ENCODE measurements around the gene PDE11A.
A peak's percentile ranks its signal among the peaks of the same experiment; 100 is the strongest.

Gene PDE11A

DNA sequence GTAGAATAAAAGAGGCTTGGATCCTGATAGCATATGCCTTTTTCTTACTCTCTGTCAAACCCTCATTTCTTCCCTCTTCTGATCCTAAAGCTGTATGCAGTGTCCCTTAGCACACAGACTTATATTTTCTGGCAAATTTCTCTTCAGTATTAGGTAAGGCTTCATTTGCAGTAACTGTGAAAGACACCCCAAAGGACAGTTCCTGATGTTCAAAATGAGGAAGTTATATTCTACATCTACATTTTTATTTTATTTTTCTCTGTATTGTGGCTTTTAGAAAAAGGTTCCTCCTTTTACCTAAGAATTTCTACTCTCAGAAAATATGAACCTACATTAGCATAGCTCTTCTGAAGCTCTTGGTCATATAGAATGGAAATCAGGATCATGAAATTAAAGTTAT lies 261.7 kb downstream of the PDE11A start:
- no peak for DNase-seq

GRCh38 chr2:177808984-177809809 lies 263.4 kb downstream of the PDE11A start:
- no peak for DNase-seq

DNA sequence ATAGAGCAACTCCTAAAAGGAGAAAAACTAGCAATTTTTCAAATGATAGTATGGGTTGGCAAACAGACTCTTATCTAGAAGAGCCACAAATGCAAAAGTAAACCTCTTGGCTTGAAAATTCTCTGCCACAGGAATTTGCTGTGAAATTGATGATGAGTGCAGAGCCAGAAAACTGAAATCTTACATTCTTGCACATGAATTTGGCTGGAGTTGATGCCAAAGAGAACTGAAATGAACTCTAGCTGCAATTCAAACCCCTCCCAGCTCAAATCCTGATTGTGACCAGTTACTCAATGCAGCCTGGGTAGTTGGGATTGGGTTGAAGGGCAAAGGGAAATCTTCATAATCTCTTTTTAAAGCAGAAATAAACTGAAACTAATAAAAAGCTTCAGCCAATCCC lies 266.6 kb downstream of the PDE11A start:
- DNase-seq: no peak

DNA sequence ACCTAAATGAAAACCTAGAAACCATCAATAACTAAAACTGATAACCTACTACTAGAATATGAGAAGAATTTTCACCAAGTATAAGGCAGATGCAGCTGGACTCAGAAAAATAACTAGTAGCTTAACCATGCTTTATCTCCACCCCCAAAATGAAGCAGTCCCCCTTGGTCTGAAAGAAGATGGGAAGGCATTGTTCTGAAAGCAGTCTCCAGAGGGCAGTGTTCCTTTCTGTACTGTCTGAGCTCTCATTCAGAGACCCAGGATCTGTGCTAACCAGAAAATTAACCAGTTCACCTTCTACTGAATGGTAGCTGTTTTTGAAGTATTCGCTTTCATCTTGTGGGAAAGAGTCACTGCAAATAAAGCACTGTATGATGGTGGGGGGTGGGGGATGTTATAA lies 273.0 kb downstream of the PDE11A start:
- DNase-seq: no peak

GRCh38 chr2:177797808-177798207 lies 274.8 kb downstream of the PDE11A start:
- DNase-seq: no peak

DNA sequence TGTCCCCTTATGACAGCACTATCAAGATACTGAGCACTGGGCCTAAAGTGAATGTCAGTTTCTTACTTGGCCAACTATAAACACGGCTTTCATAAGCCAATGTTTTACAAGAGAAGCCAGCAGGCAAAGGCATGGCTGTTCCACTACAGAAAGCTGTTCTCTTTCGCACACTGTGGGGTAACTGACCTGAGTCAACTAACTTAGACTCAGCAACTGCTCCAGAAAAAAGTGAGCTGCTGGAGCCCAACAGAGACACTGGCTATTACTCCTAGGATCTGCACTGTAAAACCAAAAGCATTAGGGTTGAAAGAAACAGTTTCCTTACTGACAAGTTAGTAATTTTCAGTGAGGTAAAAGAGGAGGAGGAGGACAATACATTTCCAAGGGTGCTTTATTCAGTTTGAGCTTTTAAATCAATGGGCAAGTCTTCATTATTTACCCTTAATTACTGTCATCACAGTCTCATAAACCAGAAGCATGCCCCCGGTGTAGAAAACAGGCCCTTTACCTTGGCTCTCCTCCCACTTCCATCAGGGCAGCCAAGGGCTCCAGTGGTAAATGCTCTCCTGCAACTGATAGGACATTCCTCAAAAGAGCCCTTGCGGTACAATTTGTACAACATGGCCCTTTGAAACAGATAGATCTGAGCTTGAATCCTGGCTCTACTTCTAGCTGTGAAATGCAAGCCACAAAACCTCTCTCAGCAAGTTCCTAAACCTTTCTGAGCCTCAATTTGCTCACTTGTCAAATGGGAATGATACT lies 275.7 kb downstream of the PDE11A start:
- no peak for DNase-seq

DNA sequence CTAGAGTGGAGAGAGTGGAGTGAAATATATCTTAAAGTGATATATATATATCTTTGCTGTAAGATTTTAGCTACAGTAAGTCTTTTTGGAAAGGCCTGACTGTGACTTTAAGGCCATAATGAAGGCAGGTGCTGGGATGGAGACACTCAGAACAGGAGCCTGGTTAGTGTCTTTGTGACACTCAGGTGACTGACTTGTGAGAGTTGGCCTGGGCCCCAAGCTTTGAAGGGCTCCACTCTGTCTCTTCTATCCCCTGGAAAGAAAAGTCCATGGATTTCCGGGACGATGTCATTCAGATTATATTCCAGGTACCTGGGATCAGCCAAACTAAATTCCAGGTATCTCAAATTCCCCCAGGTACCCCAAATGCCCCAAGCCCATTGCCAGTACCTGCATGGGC lies 276.6 kb downstream of the PDE11A start:
- DNase-seq: no peak

DNA sequence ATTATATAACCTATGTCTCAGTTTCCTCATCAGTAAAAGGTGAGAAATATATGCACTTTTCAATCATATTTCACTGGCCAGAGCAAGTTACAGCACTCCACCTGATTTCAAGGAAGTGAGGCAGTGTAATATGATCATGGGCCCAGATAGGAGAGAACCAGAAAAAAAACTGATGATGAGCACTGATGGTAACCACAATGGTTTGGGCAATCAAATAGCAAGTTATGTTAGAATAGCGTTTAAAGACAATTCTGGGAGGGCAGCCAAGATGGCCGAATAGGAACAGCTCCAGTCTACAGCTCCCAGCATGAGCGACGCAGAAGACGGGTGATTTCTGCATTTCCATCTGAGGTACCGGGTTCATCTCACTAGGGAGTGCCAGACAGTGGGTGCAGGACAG lies 287.4 kb downstream of the PDE11A start:
- peak; percentile 47 for DNase-seq

DNA sequence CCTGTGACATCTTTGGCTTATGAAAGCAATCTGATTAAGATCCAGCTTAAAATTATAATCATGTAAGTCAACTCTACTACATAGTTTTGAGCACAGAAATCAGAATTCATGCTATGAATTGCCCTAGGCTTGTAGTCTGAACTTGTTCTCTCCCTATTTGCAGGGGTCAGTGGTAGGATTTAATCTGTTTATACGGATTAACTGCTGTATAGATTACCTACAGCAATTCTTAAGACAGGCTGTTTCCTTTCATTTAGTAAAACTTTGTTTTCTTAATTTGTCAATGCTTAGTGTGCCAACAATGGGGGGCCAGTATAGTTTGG lies 287.9 kb downstream of the PDE11A start:
- DNase-seq: no peak

GRCh38 chr2:177783835-177784744 lies 288.5 kb downstream of the PDE11A start:
- DNase-seq: peak; percentile 90

DNA sequence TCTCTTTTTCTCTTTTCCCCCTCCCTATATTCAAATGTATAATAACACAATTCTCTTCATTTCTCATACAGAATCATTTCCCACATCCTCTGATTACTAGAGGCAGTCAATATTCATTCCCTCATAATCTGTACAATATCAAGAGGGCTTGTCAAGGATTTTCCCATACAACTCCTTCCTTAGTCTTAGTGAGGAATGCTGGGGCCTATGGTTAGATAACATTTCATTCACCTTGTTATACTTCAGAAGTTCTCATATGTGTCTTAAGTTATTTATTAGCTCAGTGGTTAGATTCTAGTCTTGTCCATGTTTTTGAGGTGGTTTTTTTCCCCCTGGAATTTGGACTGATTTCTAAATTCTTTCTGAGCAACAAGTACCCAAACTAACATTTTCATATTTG lies 289.5 kb downstream of the PDE11A start:
- DNase-seq: no peak

GRCh38 chr2:177782613-177783012 lies 290.0 kb downstream of the PDE11A start:
- no peak for DNase-seq

DNA sequence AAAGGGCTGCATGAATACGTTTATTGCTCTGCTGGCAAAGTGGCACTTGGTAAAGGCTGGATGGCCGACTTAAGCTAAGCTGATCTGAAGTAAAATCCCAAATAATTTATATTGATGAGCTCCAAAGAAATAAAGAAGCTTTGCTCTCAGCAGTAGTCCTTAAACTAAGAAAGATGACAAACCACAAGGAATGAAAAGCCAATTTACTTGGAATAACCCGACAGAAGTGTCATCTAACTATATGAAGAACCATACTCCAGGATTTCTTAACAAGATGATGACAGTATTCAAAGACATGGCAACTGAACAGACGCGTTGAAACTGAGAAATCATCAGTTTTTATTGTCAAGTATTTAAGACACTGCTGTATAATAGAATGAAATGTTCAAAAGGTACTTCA lies 294.1 kb downstream of the PDE11A start:
- DNase-seq: no peak

DNA sequence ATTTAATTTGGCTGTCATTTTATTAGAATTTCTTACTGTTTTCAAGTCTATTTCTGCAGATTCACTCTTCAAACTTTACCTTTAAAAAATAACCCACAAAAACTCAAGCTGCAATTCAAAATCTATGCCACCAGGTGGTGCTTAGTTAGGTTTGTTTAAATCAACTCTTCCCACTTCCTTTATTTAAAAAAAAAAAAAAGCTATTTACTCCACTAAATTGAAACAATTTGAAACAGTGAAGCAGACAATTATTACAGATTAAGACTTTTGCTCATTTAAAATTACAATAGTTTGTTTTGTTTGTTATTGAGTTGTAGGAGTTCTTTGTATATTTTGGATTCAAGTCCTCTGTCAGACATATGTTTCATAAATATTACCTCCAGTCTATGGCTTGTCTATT lies 300.0 kb downstream of the PDE11A start:
- peak; percentile 48 for DNase-seq

DNA sequence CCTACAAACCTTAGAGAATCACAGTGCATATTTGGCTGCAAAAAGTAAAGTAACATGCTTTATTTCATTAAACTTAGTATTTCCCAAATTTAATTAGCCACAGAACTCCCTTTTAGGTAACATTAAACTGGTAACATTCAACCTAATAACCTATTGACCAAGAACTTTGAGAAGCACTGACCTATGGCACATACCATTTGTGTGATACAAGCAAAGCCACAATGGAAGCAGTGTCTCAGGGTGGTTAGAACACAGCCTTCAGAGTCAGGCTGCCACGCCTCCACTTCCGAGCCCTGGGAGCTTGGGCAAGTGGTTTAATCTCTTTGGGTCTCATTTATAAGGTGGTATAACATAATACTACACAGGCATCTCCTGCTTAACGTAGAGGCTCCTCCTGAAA lies 301.4 kb downstream of the PDE11A start:
- DNase-seq: no peak

DNA sequence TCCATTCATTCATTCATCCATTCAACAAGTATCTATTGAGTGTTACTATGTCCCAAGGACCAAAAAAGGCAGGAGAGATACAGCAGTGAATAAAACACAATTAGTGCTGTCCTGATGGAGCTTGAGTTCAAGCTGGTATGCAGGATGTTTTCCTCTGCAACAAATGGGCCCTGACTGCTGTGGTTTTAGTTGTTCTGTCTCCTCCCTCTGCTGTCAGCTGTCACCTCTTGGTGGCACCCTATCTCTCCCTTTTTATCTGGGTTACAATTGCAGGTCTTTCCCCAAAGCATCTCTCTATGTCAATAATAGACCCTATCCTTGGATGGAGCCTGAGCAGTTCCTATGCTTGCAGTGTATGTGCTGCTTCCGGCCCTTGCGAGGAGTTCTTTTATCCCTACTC lies 304.8 kb downstream of the PDE11A start:
- DNase-seq: no peak

- no peak for DNase-seq
These were observed 306.9 kb downstream of the PDE11A start for GRCh38 chr2:177765698-177766097.

DNA sequence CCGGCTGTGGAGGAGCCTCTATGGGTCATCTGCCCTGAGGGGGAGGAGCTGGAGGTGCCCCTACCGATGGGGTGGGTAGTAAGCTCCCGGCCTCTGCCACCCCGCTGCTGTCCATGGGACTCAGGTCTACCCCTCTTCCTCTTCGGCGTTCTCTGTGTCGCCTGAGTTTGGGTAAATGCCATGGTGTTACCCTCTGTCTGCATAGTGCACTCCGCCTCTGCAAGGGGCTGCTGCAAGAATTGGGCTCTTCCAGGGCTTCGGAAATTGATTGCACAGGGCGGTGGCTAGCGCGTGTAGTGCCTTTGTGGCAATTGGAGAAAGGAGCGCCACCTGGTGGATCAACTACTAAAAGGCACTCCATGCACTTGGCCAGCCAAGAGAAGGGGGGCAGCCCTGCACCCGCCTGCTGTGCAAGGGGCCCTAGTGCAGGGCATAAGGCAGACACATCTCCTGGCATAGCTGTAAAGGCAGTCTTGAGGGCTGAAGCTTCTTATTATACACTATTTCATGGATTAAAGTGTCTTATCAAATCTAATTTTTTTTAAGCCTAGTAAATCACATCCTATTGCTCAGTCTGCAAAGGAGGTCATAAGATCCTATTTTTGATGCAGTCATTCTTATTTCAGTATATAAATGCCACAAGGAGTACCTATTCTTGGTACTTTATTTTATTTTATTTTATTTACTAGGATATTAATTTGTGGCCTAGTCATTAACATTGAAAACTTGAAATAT lies 308.9 kb downstream of the PDE11A start:
- DNase-seq: peak; percentile 65

DNA sequence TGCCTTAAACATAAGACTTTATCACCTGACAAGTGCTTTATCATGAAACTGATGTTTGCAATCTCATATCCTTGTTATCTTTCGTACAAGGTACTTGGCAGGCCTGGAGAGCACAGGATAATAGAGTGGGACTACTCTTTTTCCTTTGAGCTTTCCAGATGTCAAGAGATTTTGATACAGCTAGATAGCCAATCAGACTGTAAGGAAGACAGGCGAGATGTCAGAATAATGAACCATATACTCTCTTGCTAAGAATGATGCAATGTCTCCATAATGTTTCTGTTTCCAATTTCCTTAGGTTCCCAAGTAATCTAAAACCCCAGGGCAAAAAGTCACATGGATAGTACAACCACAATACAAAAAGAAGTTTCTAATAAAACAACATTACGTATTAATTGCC lies 313.1 kb downstream of the PDE11A start:
- no peak for DNase-seq

GRCh38 chr2:177758591-177759371 lies 313.8 kb downstream of the PDE11A start:
- DNase-seq: no peak

DNA sequence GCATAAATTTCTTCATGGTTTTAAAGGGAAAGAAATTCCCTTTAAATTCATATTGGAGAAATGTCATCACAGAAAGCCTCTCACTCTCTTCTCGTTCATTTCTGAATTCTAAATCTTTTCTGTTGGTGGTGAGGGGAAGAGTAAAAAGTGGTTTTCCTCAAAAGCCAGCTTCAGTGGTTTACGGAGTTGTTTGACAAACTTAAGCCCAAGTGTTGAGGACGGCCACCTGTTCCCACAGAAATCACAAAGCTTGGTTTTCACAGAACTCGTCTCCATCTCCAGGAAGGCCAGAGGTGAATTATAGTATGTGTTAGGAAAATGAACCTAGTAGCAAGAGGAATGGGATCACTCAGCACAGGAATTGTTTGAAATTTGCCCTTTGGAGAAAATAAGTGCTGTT lies 316.2 kb downstream of the PDE11A start:
- DNase-seq: no peak

DNA sequence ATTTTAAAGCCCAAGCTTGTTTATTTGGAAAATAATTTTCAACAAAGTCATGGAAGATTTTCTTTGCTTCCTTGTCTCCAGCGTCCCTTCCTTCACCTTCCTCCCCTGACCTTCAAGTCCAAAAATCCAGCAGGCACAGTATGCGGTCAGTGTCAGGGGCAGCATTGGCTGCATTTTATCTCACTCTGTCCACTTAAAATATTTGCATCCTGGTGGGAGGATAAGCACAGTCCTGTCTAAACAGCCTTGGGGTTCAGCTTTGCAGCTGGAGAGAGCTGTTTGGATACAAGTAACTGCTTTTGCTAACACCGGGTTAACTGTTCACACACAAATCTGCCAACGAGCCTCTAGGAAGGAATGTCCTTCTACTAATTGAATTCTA lies 318.1 kb downstream of the PDE11A start:
- DNase-seq: no peak

Measured in MV-4-11 (cell line).